ENCODE measurements around the gene TMEM150A.
"Not testable (repeated sequence)": the region's sequence is repeated elsewhere in the genome, so short reads cannot be mapped to it uniquely, and the experiment has no call there.

TMEM150A gene

GRCh38 chr2:85561280-85562212, 41.0 kb downstream of the TMEM150A start, which contains the start of gene GGCX:
GGCX (minus strand) TSS chr2:85561493; CDS start chr2:85561428, 65 bp downstream.
- Histone ChIP-seq H3K27ac (peak within 1 kb of the TSS; percentile 92), H3K36me3 (peaks cover 18% of the 10 kb centered on the region), H3K9me3 (ENCODE audit: severe bottlenecking) (no peaks in the 10 kb centered on the region), H3K4me3 (ENCODE audit: low read depth, low read length) (peak within 1 kb of the TSS; percentile 98), H3K27me3 (ENCODE audit: insufficient read depth, low read depth, severe bottlenecking) (no peaks in the 10 kb centered on the region)
- TF ChIP-seq, protein P1, sequence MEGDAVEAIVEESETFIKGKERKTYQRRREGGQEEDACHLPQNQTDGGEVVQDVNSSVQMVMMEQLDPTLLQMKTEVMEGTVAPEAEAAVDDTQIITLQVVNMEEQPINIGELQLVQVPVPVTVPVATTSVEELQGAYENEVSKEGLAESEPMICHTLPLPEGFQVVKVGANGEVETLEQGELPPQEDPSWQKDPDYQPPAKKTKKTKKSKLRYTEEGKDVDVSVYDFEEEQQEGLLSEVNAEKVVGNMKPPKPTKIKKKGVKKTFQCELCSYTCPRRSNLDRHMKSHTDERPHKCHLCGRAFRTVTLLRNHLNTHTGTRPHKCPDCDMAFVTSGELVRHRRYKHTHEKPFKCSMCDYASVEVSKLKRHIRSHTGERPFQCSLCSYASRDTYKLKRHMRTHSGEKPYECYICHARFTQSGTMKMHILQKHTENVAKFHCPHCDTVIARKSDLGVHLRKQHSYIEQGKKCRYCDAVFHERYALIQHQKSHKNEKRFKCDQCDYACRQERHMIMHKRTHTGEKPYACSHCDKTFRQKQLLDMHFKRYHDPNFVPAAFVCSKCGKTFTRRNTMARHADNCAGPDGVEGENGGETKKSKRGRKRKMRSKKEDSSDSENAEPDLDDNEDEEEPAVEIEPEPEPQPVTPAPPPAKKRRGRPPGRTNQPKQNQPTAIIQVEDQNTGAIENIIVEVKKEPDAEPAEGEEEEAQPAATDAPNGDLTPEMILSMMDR (IDR thresholded peaks at IDR 0.05; ENCODE audit: low read depth, low read length) = no peak
- peak; percentile 96 for DNase-seq

GRCh38 chr2:85560812-85561279, 41.7 kb downstream of the TMEM150A start:
- no peak for DNase-seq
- peak overlapping the region; percentile 92 for H3K27ac ChIP-seq
- H3K27me3 ChIP-seq (ENCODE audit: insufficient read depth, low read depth, severe bottlenecking) = no peaks in the 10 kb centered on the region
- H3K36me3 ChIP-seq = peaks cover 18% of the 10 kb centered on the region
- no peaks in the 10 kb centered on the region for H3K9me3 ChIP-seq (ENCODE audit: severe bottlenecking)
- TF ChIP-seq, protein P1 (IDR thresholded peaks at IDR 0.05; ENCODE audit: low read depth, low read length) = no peak
- peak overlapping the region; percentile 98 for H3K4me3 ChIP-seq (ENCODE audit: low read depth, low read length)

GRCh38 chr2:85560403-85560726, 42.1 kb downstream of the TMEM150A start:
- not testable (repeated sequence) for H3K27ac ChIP-seq; H3K9me3 ChIP-seq (ENCODE audit: severe bottlenecking); DNase-seq; H3K27me3 ChIP-seq (ENCODE audit: insufficient read depth, low read depth, severe bottlenecking)
- H3K4me3 ChIP-seq (ENCODE audit: low read depth, low read length) = peak overlapping the region; percentile 98
- peaks cover 19% of the 10 kb centered on the region for H3K36me3 ChIP-seq

DNA sequence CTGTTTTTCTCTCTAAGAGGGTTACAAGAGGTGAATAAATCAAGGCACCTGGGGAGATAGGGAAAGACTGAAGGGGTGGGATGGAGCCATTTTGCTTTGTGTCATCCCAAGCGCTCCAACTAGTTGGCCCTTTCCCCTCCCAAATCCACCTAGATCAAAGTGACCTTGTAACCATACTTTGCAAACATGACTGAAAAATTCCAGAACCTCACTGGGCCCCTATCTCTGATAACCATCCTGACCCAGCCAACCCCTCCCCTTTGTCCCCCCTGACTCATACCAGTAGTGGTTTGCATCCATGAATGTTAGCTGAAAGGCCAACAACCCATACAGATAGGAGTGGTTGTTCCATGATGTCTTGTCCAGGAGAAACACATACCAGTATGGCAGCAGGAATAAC, 44.3 kb downstream of the TMEM150A start:
- no peak overlapping the region for H3K4me3 ChIP-seq (ENCODE audit: low read depth, low read length)
- H3K9me3 ChIP-seq (ENCODE audit: severe bottlenecking) = no peaks in the 10 kb centered on the region
- H3K27ac ChIP-seq = no peak overlapping the region
- no peak for DNase-seq
- peaks cover 33% of the 10 kb centered on the region for H3K36me3 ChIP-seq
- H3K27me3 ChIP-seq (ENCODE audit: insufficient read depth, low read depth, severe bottlenecking) = no peaks in the 10 kb centered on the region
- TF ChIP-seq, protein P1 (IDR thresholded peaks at IDR 0.05; ENCODE audit: low read depth, low read length) = no peak

GRCh38 chr2:85557130-85557529, 45.4 kb downstream of the TMEM150A start:
- H3K9me3 ChIP-seq (ENCODE audit: severe bottlenecking) = no peaks in the 10 kb centered on the region
- no peak overlapping the region for H3K4me3 ChIP-seq (ENCODE audit: low read depth, low read length)
- TF ChIP-seq, protein P1 (IDR thresholded peaks at IDR 0.05; ENCODE audit: low read depth, low read length) = no peak
- no peak overlapping the region for H3K27ac ChIP-seq
- H3K36me3 ChIP-seq = peaks cover 40% of the 10 kb centered on the region
- H3K27me3 ChIP-seq (ENCODE audit: insufficient read depth, low read depth, severe bottlenecking) = no peaks in the 10 kb centered on the region
- DNase-seq = no peak

DNA sequence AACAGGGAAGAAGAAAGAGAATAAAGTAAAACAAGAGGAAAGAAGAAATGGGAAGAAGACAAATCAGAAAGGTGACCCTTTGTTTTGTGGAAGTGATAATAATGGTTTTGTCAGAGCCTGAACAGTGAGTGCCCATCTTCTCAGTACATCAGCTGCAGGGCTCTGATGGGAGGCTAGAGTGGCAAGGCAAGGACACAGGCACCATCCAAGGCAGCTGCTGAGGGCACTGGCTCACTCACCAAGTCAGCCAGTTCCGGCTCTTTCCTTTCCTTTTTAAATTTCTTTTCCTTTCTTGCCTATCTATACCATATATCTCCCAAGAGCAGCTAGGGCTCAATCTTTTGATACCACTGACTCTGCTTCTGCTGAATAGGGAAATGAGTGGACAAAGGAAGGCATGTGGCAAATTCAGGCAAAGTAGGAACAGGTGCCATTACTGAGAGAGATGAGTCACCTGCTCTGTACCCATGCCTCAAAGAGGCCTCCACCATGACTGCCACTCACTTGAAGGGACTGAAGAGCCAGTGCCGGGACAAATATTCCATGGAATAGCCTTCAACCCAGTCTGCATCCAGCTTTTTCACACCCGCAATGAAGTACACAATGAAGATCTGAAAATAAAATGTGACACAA, 47.4 kb downstream of the TMEM150A start:
- TF ChIP-seq, protein P1 (IDR thresholded peaks at IDR 0.05; ENCODE audit: low read depth, low read length) = no peak
- Histone ChIP-seq H3K27me3 (ENCODE audit: insufficient read depth, low read depth, severe bottlenecking) (no peaks in the 10 kb centered on the region), H3K36me3 (peaks cover 59% of the 10 kb centered on the region), H3K27ac (no peak overlapping the region), H3K9me3 (ENCODE audit: severe bottlenecking) (no peaks in the 10 kb centered on the region), H3K4me3 (ENCODE audit: low read depth, low read length) (no peak overlapping the region)
- DNase-seq = no peak
